Ammon's horn (tissue), 1 donor: Measurements from ENCODE around the gene TRIM73.
"Not testable (repeated sequence)": the region's sequence is repeated elsewhere in the genome, so short reads cannot be mapped to it uniquely, and the experiment has no call there.

Experiments used
- DNase-seq: peaks from one replicate; pipeline ENCODE4 v3.0.0-alpha.2; 2016; ENCODE audit warnings: low spot score

The TRIM73 gene

GRCh38 chr7:75415829-75416373, 20.5 kb downstream of the TRIM73 start:
- DNase-seq: not testable (repeated sequence)

GRCh38 chr7:75416787-75417186, 21.4 kb downstream of the TRIM73 start:
- DNase-seq: not testable (repeated sequence)

- not testable (repeated sequence) for DNase-seq
Observed at GRCh38 chr7:75418292-75418858, 22.9 kb downstream of the TRIM73 start.

GRCh38 chr7:75419210-75419609, 23.8 kb downstream of the TRIM73 start:
- not testable (repeated sequence) for DNase-seq

- peak; percentile 30 for DNase-seq
Observed at GRCh38 chr7:75419693-75420092, 24.3 kb downstream of the TRIM73 start.

- DNase-seq: not testable (repeated sequence)
Observed at GRCh38 chr7:75420152-75420551, 24.7 kb downstream of the TRIM73 start.

GRCh38 chr7:75421798-75422710, 26.6 kb downstream of the TRIM73 start:
- DNase-seq: not testable (repeated sequence)

GRCh38 chr7:75423481-75423880, 28.1 kb downstream of the TRIM73 start:
- DNase-seq: not testable (repeated sequence)

- not testable (repeated sequence) for DNase-seq
Observed at GRCh38 chr7:75439000-75439399, 43.6 kb downstream of the TRIM73 start.

GRCh38 chr7:75442101-75442464, 46.7 kb downstream of the TRIM73 start:
- DNase-seq: not testable (repeated sequence)

GRCh38 chr7:75442465-75443111, 47.2 kb downstream of the TRIM73 start:
- not testable (repeated sequence) for DNase-seq

GRCh38 chr7:75449946-75450345, 54.5 kb downstream of the TRIM73 start:
- DNase-seq: not testable (repeated sequence)

- DNase-seq: not testable (repeated sequence)
Observed at GRCh38 chr7:75452494-75452955, 57.1 kb downstream of the TRIM73 start.
